HEK293T (cell line): ENCODE measurements around the gene WDR37.

ENCODE experiments used
- BHLHE40 ChIP-seq: fragments of 450-650 bp; IDR thresholded peaks from 2 replicates; pipeline ENCODE4 v1.6.1; 2016; ENCODE audit warnings: mild to moderate bottlenecking, moderate library complexity, borderline replicate concordance
- ELF4 ChIP-seq: fragments of 450-650 bp; IDR thresholded peaks from 2 replicates; pipeline ENCODE4 v1.6.1; 2017; ENCODE audit warnings: antibody characterized with exemption
- FOXK2 ChIP-seq: fragments of 450-650 bp; IDR thresholded peaks from 2 replicates; pipeline ENCODE4 v1.6.1; 2016; ENCODE audit warnings: mild to moderate bottlenecking
- FOXM1 ChIP-seq: fragments of 450-650 bp; IDR thresholded peaks from 2 replicates; pipeline ENCODE4 v1.6.1; 2017; ENCODE audit warnings: mild to moderate bottlenecking, borderline replicate concordance
- HDGF ChIP-seq: fragments of 450-650 bp; IDR thresholded peaks from 2 replicates; pipeline ENCODE4 v1.6.1; 2017; ENCODE audit warnings: antibody characterized with exemption, borderline replicate concordance
- L3MBTL2 ChIP-seq: fragments of 450-650 bp; conservative IDR thresholded peaks from 2 replicates; pipeline ENCODE4 v1.6.1; 2016; ENCODE audit warnings: mild to moderate bottlenecking
- LEF1 ChIP-seq: fragments of 450-650 bp; IDR thresholded peaks from 2 replicates; pipeline ENCODE4 v1.6.1; 2017; ENCODE audit warnings: mild to moderate bottlenecking, borderline replicate concordance
- PKNOX1 ChIP-seq: fragments of 450-650 bp; IDR thresholded peaks from 2 replicates; pipeline ENCODE4 v1.6.1; 2016
- SP1 ChIP-seq: fragments of 450-650 bp; IDR thresholded peaks from 2 replicates; pipeline ENCODE4 v1.6.1; 2017
- SUZ12 ChIP-seq: fragments of 450-650 bp; IDR thresholded peaks from 2 replicates; pipeline ENCODE4 v1.6.1; 2016; ENCODE audit warnings: mild to moderate bottlenecking
- ZNF384 ChIP-seq: fragments of 450-650 bp; IDR thresholded peaks from 2 replicates; pipeline ENCODE4 v1.6.1; 2016

GRCh38 chr10:1119027-1119426, 62.8 kb downstream of the WDR37 start:
- TF ChIP-seq FOXK2, result no peak
- TF ChIP-seq BHLHE40, result no peak
- no peak for TF ChIP-seq L3MBTL2
- no peak for TF ChIP-seq HDGF
- no peak for TF ChIP-seq PKNOX1
- TF ChIP-seq ZNF384, result no peak
- no peak for TF ChIP-seq SP1
- no peak for TF ChIP-seq FOXM1
- TF ChIP-seq ELF4, result no peak
- no peak for TF ChIP-seq LEF1
- TF ChIP-seq SUZ12, result no peak
